MCF 10A (cell line): Measurements from ENCODE around the gene SLC6A7. TPM values are rescaled to one million over a fixed set of nuclear protein-coding genes. Genes with fewer than 3 reads are reported as not detected.

Experiments used
- BruUV-seq: library from RNA; stranded (reverse); fragments of 400-500 nt; replicated peaks from 2 replicates; lab custom pipeline; 2021; lab: Mats Ljungman, UMichigan
- CTCF ChIA-PET: fragments of 300-600 bp; sonication (Branson Sonifier 250); formaldehyde crosslinking; extraction: SDS; loops from one replicate; lab custom pipeline; 2021; ENCODE audit warnings: antibody characterized with exemption, inconsistent platforms; lab: Yijun Ruan, JAX
- POLR2A ChIA-PET: fragments of 300-600, 350-650 bp; sonication (Branson Sonifier 250); formaldehyde crosslinking; extraction: SDS; loops from one replicate; lab custom pipeline; 2020; ENCODE audit warnings: antibody characterized with exemption, inconsistent platforms; lab: Yijun Ruan, JAX
- DNase-seq: peaks from one replicate; pipeline ENCODE4 v3.0.0-alpha.2; 2018; ENCODE audit not compliant: unreplicated experiment
- H3K27ac Mint-ChIP-seq: one replicate; pipeline ENCODE4 v1.8.0; 2022; ENCODE audit warnings: mild to moderate bottlenecking, low read depth, mixed read lengths; ENCODE audit not compliant: unreplicated experiment
- H3K27me3 Mint-ChIP-seq: one replicate; pipeline ENCODE4 v1.8.0; 2022; ENCODE audit warnings: mixed read lengths; ENCODE audit not compliant: insufficient read depth, unreplicated experiment
- H3K36me3 Mint-ChIP-seq: one replicate; pipeline ENCODE4 v1.8.0; 2022; ENCODE audit warnings: mild to moderate bottlenecking, moderate library complexity, mixed read lengths; ENCODE audit not compliant: insufficient read depth, unreplicated experiment
- H3K4me1 Mint-ChIP-seq: one replicate; pipeline ENCODE4 v1.8.0; 2022; ENCODE audit warnings: mixed read lengths; ENCODE audit not compliant: insufficient read depth, unreplicated experiment
- H3K4me3 Mint-ChIP-seq: one replicate; pipeline ENCODE4 v1.8.0; 2022; ENCODE audit warnings: mild to moderate bottlenecking, moderate library complexity, mixed read lengths; ENCODE audit not compliant: unreplicated experiment
- H3K9me3 Mint-ChIP-seq: one replicate; pipeline ENCODE4 v1.8.0; 2022; ENCODE audit warnings: mixed read lengths; ENCODE audit not compliant: unreplicated experiment
- CTCF ChIP-seq: fragments of 200-600 bp; IDR thresholded peaks from one replicate; pipeline ENCODE4 v1.8.0; 2022; ENCODE audit warnings: antibody characterized with exemption, mild to moderate bottlenecking; ENCODE audit not compliant: unreplicated experiment
- intact Hi-C: fragments of 100-400 bp; cut with micrococcal nuclease; formaldehyde crosslinking; loops from 2 replicates; pipeline ENCODE4 v1.14.1; 2022
- total RNA-seq: library from RNA; stranded (reverse); gene quantifications from 2 replicates; pipeline ENCODE4 v1.2.3, GENCODE V29; 2022

The SLC6A7 gene
- total RNA-seq, 1 experiment from 2014 or later: not detected

DNA sequence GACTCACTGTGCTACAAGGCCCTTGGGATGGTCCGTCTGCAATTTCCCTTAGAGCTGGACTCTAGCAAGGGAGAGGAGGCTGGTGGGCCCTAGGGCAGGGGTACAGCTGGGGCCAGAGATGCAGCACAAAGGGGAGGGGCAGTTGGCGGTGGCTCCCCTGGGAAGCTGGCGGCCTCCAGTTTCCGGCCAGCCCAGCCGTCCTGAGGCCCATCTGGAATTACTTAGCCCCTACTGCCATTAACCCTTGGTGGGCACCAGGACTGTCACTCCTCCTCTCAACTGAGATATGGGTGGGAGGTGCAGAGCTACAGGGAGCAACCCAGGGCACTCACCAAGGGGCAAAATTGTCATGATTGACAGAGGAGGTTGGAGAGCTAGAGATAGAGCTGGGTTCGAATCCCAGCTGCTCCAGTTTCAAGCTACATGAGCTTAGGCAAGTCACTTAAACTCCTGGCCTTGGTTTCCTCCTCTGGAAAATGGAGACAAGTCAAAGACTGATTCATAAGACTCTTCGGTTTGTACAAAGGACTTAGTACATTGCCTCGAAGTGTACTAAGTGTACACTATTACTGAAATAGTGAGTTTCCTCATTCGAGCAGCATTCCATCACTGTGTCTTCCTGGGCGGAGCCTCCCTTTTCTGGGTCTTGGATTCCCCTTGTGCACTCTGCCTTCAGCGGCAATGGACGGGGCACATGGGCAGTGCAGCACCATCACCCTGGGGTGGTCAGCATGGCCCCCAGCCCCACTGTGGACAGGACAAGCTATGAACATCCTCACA is 31.5 kb upstream of the SLC6A7 start:
- intact Hi-C loops: no loop called here
- TF ChIP-seq CTCF: no peak
- H3K4me1 Mint-ChIP-seq: peaks cover 10% of the 10 kb centered on the region
- no peak overlapping the region for H3K27ac Mint-ChIP-seq
- H3K9me3 Mint-ChIP-seq: no peaks in the 10 kb centered on the region
- no TSS peak for BruUV-seq
- H3K4me3 Mint-ChIP-seq: no peak overlapping the region
- H3K36me3 Mint-ChIP-seq: no peaks in the 10 kb centered on the region
- CTCF ChIA-PET: interaction anchor here (0.6 to 9.2 kb wide), 11 partner anchors 10 to 278 kb away, joined by 3 to 118 read pairs (median 5); no protein-coding TSS in a partner anchor
- DNase-seq: no peak
- POLR2A ChIA-PET: interaction anchor here (1.4 kb wide), 1 partner anchor 60 kb away, joined by 4 read pairs; no protein-coding TSS in a partner anchor
- H3K27me3 Mint-ChIP-seq: no peaks in the 10 kb centered on the region

GRCh38 chr5:150159031-150159430 is 30.8 kb upstream of the SLC6A7 start:
- ChIA-PET POLR2A (interaction anchor here (1.4 kb wide), 1 partner anchor 59 kb away, joined by 4 read pairs; no protein-coding TSS in a partner anchor), CTCF (interaction anchor here (0.6 to 9.2 kb wide), 10 partner anchors 11 to 277 kb away, joined by 3 to 118 read pairs (median 4); no protein-coding TSS in a partner anchor)
- intact Hi-C loops: no loop called here
- BruUV-seq: no TSS peak
- H3K9me3 Mint-ChIP-seq: no peaks in the 10 kb centered on the region
- no peaks in the 10 kb centered on the region for H3K27me3 Mint-ChIP-seq
- no peak for TF ChIP-seq CTCF
- no peaks in the 10 kb centered on the region for H3K36me3 Mint-ChIP-seq
- H3K4me1 Mint-ChIP-seq: peaks cover 10% of the 10 kb centered on the region
- no peak overlapping the region for H3K4me3 Mint-ChIP-seq
- H3K27ac Mint-ChIP-seq: no peak overlapping the region
- DNase-seq: no peak

- Mint-ChIP-seq H3K4me1 (peaks cover 15% of the 10 kb centered on the region), H3K36me3 (no peaks in the 10 kb centered on the region), H3K27ac (no peak overlapping the region), H3K4me3 (no peak overlapping the region), H3K27me3 (no peaks in the 10 kb centered on the region), H3K9me3 (no peaks in the 10 kb centered on the region)
- CTCF ChIA-PET: interaction anchor here (0.7 to 9.2 kb wide), 10 partner anchors 14 to 277 kb away, joined by 3 to 118 read pairs (median 4); partner anchors contain the start of genes HMGXB3 and TIGD6
- no TSS peak for BruUV-seq
- no peak for DNase-seq
- POLR2A ChIA-PET: no interaction called here
- TF ChIP-seq CTCF: no peak
- intact Hi-C loops: no loop called here
Measured at GRCh38 chr5:150159741-150160179, 30.1 kb upstream of the SLC6A7 start.

GRCh38 chr5:150160448-150161081 is 29.3 kb upstream of the SLC6A7 start:
- no peak overlapping the region for H3K27ac Mint-ChIP-seq
- no TSS peak for BruUV-seq
- H3K27me3 Mint-ChIP-seq: no peaks in the 10 kb centered on the region
- POLR2A ChIA-PET: no interaction called here
- TF ChIP-seq CTCF: no peak
- intact Hi-C loops: loop anchor here (1.0 kb wide), 4 partner anchors 30 to 276 kb away; no protein-coding TSS in a partner anchor
- CTCF ChIA-PET: interaction anchor here (0.7 to 9.2 kb wide), 11 partner anchors 13 to 198 kb away, joined by 3 to 118 read pairs (median 4); partner anchors contain the start of genes HMGXB3 and TIGD6
- no peaks in the 10 kb centered on the region for H3K36me3 Mint-ChIP-seq
- H3K9me3 Mint-ChIP-seq: no peaks in the 10 kb centered on the region
- H3K4me1 Mint-ChIP-seq: peaks cover 18% of the 10 kb centered on the region
- no peak overlapping the region for H3K4me3 Mint-ChIP-seq
- no peak for DNase-seq
